ENCODE results near the gene MAPK8IP3.
"Not testable (repeated sequence)": the region's sequence is repeated elsewhere in the genome, so short reads cannot be mapped to it uniquely, and the experiment has no call there.

MAPK8IP3 gene

DNA sequence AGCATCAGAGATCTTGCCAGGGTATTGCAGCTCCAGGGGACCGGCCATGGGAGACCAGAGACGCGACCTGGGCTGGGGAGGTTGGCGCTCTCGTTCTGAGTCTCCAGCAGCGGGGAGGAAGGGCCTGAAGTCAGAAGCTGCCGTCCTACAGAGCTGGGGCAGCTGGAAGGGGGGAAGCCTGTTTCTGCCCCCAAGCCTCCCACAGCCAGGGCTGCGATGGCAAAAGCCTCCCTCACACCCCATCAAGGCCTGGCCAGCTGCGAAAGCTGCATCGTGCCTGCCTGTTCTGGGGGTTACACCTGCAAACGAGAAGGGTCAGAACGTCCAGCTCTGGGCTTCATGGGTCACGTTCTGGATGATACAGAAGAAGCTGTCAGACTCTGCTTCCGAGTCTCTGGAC lies 26.1 kb downstream of the MAPK8IP3 start:
- Histone ChIP-seq H3K27me3 (ENCODE audit: insufficient read depth, poor library complexity, severe bottlenecking) (no peaks in the 10 kb centered on the region), H3K27ac (replicated peaks) (no peak overlapping the region), H3K4me3 (replicated peaks; ENCODE audit: insufficient read depth, low read length) (no peak overlapping the region)
- TF ChIP-seq GABPA (IDR thresholded peaks at IDR 0.05; ENCODE audit: low read depth) (no peak), CTCF (IDR thresholded peaks at IDR 0.05; ENCODE audit: insufficient read depth, low read length) (no peak), POLR2AphosphoS5 (IDR thresholded peaks at IDR 0.05; ENCODE audit: low read depth) (no peak), SPI1 (IDR thresholded peaks at IDR 0.05; ENCODE audit: borderline replicate concordance, low read depth) (no peak)
- TF ChIP-seq, protein P1, sequence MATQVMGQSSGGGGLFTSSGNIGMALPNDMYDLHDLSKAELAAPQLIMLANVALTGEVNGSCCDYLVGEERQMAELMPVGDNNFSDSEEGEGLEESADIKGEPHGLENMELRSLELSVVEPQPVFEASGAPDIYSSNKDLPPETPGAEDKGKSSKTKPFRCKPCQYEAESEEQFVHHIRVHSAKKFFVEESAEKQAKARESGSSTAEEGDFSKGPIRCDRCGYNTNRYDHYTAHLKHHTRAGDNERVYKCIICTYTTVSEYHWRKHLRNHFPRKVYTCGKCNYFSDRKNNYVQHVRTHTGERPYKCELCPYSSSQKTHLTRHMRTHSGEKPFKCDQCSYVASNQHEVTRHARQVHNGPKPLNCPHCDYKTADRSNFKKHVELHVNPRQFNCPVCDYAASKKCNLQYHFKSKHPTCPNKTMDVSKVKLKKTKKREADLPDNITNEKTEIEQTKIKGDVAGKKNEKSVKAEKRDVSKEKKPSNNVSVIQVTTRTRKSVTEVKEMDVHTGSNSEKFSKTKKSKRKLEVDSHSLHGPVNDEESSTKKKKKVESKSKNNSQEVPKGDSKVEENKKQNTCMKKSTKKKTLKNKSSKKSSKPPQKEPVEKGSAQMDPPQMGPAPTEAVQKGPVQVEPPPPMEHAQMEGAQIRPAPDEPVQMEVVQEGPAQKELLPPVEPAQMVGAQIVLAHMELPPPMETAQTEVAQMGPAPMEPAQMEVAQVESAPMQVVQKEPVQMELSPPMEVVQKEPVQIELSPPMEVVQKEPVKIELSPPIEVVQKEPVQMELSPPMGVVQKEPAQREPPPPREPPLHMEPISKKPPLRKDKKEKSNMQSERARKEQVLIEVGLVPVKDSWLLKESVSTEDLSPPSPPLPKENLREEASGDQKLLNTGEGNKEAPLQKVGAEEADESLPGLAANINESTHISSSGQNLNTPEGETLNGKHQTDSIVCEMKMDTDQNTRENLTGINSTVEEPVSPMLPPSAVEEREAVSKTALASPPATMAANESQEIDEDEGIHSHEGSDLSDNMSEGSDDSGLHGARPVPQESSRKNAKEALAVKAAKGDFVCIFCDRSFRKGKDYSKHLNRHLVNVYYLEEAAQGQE (IDR thresholded peaks at IDR 0.05; ENCODE audit: insufficient replicate concordance, low read depth), result no peak
- no peak for DNase-seq (ENCODE audit: low read depth in 1 of 2, low spot score in 1 of 2)

DNA sequence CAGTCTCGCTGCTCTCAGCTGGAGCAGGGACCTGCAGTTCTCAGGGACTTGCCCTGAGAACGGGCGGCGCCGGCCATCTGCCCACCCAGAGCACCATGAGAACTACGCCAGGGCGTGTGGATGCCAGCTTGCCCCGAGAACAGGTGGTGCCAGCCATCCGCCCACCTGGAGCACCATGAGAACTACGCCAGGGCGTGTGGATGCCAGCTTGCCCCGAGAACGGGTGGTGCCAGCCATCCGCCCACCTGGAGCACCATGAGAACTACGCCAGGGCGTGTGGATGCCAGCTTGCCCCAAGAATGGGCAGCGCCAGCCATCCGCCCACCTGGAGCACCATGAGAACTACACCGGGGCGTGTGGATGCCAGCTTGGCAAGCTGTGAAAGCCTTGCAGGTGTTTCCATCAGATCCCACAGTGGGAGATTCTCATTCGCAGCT lies 26.6 kb downstream of the MAPK8IP3 start:
- H3K27me3 ChIP-seq (ENCODE audit: insufficient read depth, poor library complexity, severe bottlenecking); DNase-seq (ENCODE audit: low read depth in 1 of 2, low spot score in 1 of 2); H3K4me3 ChIP-seq (replicated peaks; ENCODE audit: insufficient read depth, low read length); H3K27ac ChIP-seq (replicated peaks): not testable (repeated sequence)

- Histone ChIP-seq H3K27me3 (ENCODE audit: insufficient read depth, poor library complexity, severe bottlenecking) (no peaks in the 10 kb centered on the region), H3K4me3 (replicated peaks; ENCODE audit: insufficient read depth, low read length) (no peak overlapping the region), H3K27ac (replicated peaks) (no peak overlapping the region)
- DNase-seq (ENCODE audit: low read depth in 1 of 2, low spot score in 1 of 2), result no peak
- TF ChIP-seq POLR2AphosphoS5 (IDR thresholded peaks at IDR 0.05; ENCODE audit: low read depth) (no peak), CTCF (IDR thresholded peaks at IDR 0.05; ENCODE audit: insufficient read depth, low read length) (no peak), SPI1 (IDR thresholded peaks at IDR 0.05; ENCODE audit: borderline replicate concordance, low read depth) (no peak), GABPA (IDR thresholded peaks at IDR 0.05; ENCODE audit: low read depth) (no peak)
- TF ChIP-seq, protein P1 (IDR thresholded peaks at IDR 0.05; ENCODE audit: insufficient replicate concordance, low read depth), result no peak
Measured at GRCh38 chr16:1734123-1734522, 28.1 kb downstream of the MAPK8IP3 start.

GRCh38 chr16:1734816-1735215 lies 28.8 kb downstream of the MAPK8IP3 start:
- H3K27ac ChIP-seq (replicated peaks), result no peak overlapping the region
- no peaks in the 10 kb centered on the region for H3K27me3 ChIP-seq (ENCODE audit: insufficient read depth, poor library complexity, severe bottlenecking)
- H3K4me3 ChIP-seq (replicated peaks; ENCODE audit: insufficient read depth, low read length), result no peak overlapping the region
- TF ChIP-seq POLR2AphosphoS5 (IDR thresholded peaks at IDR 0.05; ENCODE audit: low read depth), result no peak
- no peak for TF ChIP-seq CTCF (IDR thresholded peaks at IDR 0.05; ENCODE audit: insufficient read depth, low read length)
- no peak for TF ChIP-seq SPI1 (IDR thresholded peaks at IDR 0.05; ENCODE audit: borderline replicate concordance, low read depth)
- no peak for TF ChIP-seq GABPA (IDR thresholded peaks at IDR 0.05; ENCODE audit: low read depth)
- no peak for DNase-seq (ENCODE audit: low read depth in 1 of 2, low spot score in 1 of 2)
